Left lung (tissue), 10 donors: Measurements from ENCODE around the gene NRK. TPM values are rescaled to one million over a fixed set of nuclear protein-coding genes. Genes with fewer than 3 reads are reported as not detected.
"Not testable (repeated sequence)": the region's sequence is repeated elsewhere in the genome, so short reads cannot be mapped to it uniquely, and the experiment has no call there.

Experiments used
- ATAC-seq: fragments of 200-7000 bp; cut with Tn5 transposase; one replicate; pipeline ENCODE4 v1.9.1; 2020; ENCODE audit warnings: moderate library complexity
- DNase-seq, 4 donors: peaks; one replicate each; pipeline ENCODE4 v3.0.0-alpha.2; 2013 to 2020
- H3K27ac ChIP-seq, 2 donors: fragments of 200-600 bp; sonication (generic) in 1 of 2; one replicate each; pipeline versions ENCODE4 v1.5.0 to v1.8.0; 2020 to 2021
- H3K27me3 ChIP-seq, 2 donors: fragments of 200-600 bp; sonication (generic) in 1 of 2; one replicate each; pipeline versions ENCODE4 v1.5.0 to v1.8.0; 2020 to 2021
- H3K36me3 ChIP-seq, 2 donors: fragments of 200-600 bp; sonication (generic) in 1 of 2; one replicate each; pipeline versions ENCODE4 v1.5.0 to v1.8.0; 2020 to 2021
- H3K4me1 ChIP-seq, 2 donors: fragments of 200-600 bp; one replicate each; pipeline ENCODE4 v1.8.0; 2021
- H3K4me3 ChIP-seq, 2 donors: fragments of 200-600 bp; sonication (generic) in 1 of 2; one replicate each; pipeline versions ENCODE4 v1.5.0 to v1.8.0; 2020 to 2021; ENCODE audit warnings: mild to moderate bottlenecking in 1 of 2
- H3K9me3 ChIP-seq, 2 donors: fragments of 200-600 bp; sonication (generic) in 1 of 2; one replicate each; pipeline versions ENCODE4 v1.5.0 to v1.8.0; 2020 to 2021
- intact Hi-C, 2 donors: fragments of 100-400 bp; cut with DNase I; formaldehyde crosslinking; loops; one replicate each; pipeline versions ENCODE4 v1.11.2 to v1.14.2; 2022
- polyA plus RNA-seq, 6 donors: library from polyadenylated mRNA; unstranded; fragments of 120-200 nt; gene quantifications; one replicate each; pipeline ENCODE4 v1.2.1, GENCODE V29; 2013; ENCODE audit not compliant: insufficient read length in 6 of 6
- total RNA-seq, 2 donors: library from RNA; stranded (reverse); fragmentation: NEBNext Ultra II Directional; extraction: Animal tissue kit (Norgen Biotek cat#: 25700); gene quantifications; one replicate each; pipeline ENCODE4 v1.2.1, GENCODE V29; 2021
- TF ChIP-seq, protein P1 (sequence below), 2 donors: fragments of 200-600 bp; sonication (generic) in 1 of 2; IDR thresholded peaks; one replicate each; pipeline versions ENCODE4 v1.5.0 to v1.8.0; 2021; ENCODE audit warnings: antibody characterized with exemption in 2 of 2
- donor health status: DM: no; HTN: yes; CAD: no.
- donor health status: DM: no; HTN: no; CAD: no.

The NRK gene
- total and polyA plus RNA-seq, 8 donors = 1.1 to 16.1 (median 4.3) TPM

DNA sequence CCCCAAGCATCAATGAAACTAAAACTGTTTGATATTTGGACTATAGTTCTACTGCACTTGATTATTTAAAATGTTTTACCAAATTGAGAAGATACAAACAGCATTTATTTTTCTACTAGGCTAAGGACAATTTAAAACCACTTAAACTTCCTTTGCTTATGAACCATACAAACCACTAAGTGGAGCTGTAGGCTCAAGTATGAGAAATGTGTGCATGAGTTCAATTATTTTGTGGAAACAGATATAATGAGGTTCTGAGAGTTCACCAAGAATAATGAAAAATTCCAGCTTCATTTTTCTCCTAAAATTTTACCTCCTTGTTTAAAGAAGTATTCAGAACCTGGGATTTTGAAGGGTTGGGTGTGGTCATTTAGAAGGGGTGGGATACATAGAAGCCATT is 153.0 kb downstream of the NRK start:
- Histone ChIP-seq H3K27ac (no peak overlapping the region), H3K36me3 (no peaks in the 10 kb centered on the region), H3K4me3 (no peak overlapping the region), H3K27me3 (peaks cover 0 to 4% of the 10 kb centered on the region in 2 donors), H3K9me3 (no peaks in the 10 kb centered on the region), H3K4me1 (no peaks in the 10 kb centered on the region)
- TF ChIP-seq, protein P1, sequence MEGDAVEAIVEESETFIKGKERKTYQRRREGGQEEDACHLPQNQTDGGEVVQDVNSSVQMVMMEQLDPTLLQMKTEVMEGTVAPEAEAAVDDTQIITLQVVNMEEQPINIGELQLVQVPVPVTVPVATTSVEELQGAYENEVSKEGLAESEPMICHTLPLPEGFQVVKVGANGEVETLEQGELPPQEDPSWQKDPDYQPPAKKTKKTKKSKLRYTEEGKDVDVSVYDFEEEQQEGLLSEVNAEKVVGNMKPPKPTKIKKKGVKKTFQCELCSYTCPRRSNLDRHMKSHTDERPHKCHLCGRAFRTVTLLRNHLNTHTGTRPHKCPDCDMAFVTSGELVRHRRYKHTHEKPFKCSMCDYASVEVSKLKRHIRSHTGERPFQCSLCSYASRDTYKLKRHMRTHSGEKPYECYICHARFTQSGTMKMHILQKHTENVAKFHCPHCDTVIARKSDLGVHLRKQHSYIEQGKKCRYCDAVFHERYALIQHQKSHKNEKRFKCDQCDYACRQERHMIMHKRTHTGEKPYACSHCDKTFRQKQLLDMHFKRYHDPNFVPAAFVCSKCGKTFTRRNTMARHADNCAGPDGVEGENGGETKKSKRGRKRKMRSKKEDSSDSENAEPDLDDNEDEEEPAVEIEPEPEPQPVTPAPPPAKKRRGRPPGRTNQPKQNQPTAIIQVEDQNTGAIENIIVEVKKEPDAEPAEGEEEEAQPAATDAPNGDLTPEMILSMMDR (IDR thresholded peaks at IDR 0.05) = no peak
- intact Hi-C loops = no loop called here
- ATAC-seq = no peak
- peak in 1 of 4 donors; percentile 19 for DNase-seq

DNA sequence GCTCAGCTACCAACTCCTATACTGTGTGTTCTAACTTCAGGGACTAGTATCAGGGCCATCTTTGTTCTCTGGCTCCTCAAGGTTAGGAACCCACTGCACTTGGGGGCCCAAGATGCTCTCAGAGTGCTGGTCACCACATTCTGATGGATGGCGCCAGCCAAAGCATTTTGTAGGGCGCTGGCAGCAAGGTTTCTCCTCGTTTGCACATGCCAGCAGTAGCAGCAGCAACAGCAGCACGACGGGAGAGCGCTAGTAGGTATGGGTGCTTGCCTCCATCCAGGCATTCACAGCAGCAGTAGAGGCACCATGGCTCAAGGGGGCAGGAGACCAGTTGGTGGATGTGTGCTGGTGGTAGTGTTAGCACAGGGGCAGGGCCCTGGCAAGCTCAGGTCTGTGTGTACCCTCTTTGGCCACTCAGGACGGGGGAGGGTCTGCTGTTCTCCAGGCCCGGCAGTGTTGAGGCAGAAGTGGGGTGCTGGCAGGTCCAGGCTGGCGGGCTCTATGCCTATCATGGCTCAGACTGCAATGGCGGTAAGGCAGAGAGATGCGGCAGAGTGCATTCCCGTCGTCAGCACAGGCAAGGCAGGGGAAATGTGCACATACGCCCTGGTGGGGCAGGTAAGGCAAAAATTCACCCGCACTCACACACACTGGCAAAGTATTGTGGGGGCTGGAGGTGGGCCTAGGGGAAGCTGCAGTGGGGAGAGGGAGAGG is 159.6 kb downstream of the NRK start:
- TF ChIP-seq, protein P1 (IDR thresholded peaks at IDR 0.05) = no peak
- no peaks in the 10 kb centered on the region for H3K27me3 ChIP-seq
- no peaks in the 10 kb centered on the region for H3K36me3 ChIP-seq
- ATAC-seq = no peak
- H3K4me3 ChIP-seq = no peak overlapping the region
- no peaks in the 10 kb centered on the region for H3K9me3 ChIP-seq
- intact Hi-C loops = no loop called here
- H3K4me1 ChIP-seq = no peaks in the 10 kb centered on the region
- H3K27ac ChIP-seq = no peak overlapping the region
- no peak for DNase-seq

DNA sequence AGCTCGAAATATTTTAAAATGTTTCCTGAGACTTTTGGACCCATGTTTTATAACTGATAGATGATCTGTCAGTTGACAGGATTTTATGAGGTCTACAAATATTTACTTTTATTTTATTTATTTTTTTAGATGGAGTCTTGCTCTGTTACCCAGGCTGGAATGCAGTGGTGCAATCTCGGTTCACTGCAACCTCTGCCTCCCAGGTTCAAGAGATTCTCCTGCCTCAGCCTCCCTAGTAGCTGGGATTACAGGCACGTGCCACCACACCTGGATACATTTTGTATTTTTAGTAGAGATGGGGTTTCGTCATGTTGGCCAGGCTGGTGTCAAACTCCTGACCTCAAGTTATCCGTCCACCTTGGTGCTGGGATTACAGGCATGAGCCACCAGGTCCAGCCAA is 166.1 kb downstream of the NRK start:
- H3K27me3 ChIP-seq, H3K27ac ChIP-seq, ATAC-seq, H3K4me3 ChIP-seq, H3K36me3 ChIP-seq, DNase-seq, intact Hi-C loops, H3K9me3 ChIP-seq, H3K4me1 ChIP-seq: not testable (repeated sequence)

DNA sequence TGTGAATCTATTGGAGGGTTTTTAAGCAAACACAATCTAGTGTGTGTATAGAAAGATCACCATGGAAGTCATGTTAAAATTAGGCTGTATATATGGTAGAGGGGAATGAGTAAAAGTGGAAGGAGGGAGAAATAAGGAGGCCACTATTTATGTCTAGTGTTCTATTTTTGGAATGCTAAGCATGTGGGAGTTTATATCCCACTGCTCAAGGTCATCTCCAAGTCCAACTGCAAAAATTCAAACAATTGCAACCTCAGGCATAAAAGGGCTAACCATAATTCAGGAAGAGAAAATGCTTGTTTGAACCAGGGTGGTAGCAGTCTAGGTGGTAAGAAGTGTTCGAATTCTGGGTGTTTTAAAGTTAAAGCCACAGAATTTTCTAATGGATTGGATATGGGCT is 177.0 kb downstream of the NRK start:
- Histone ChIP-seq H3K4me1 (no peaks in the 10 kb centered on the region), H3K27ac (no peak overlapping the region), H3K36me3 (no peaks in the 10 kb centered on the region), H3K4me3 (no peak overlapping the region), H3K27me3 (no peaks in the 10 kb centered on the region), H3K9me3 (no peaks in the 10 kb centered on the region)
- intact Hi-C loops = no loop called here
- DNase-seq (no peak), ATAC-seq (no peak)
- TF ChIP-seq, protein P1 (IDR thresholded peaks at IDR 0.05) = no peak

DNA sequence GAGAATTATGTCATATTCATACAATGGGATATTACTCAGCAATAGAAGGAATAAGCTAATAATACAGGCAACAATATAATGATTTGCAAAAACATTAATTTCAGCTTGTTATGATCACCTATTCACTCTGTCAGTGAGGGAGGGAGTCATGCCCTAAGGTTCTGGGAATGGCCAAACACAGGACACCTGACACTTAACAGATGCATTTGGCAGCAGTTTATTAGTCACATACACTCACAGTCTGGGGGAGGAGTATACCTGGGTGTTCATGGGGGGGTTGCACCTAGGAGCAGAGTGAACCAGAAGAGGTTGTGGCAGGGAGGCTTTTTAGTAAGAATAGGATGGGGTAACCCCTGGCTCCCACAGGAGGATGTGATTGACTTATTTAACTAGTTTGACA is 177.9 kb downstream of the NRK start:
- ATAC-seq (no peak), DNase-seq (no peak)
- Histone ChIP-seq H3K27me3 (no peaks in the 10 kb centered on the region), H3K4me3 (no peak overlapping the region), H3K27ac (no peak overlapping the region), H3K36me3 (no peaks in the 10 kb centered on the region), H3K4me1 (no peaks in the 10 kb centered on the region), H3K9me3 (no peaks in the 10 kb centered on the region)
- TF ChIP-seq, protein P1 (IDR thresholded peaks at IDR 0.05) = no peak
- intact Hi-C loops = no loop called here

DNA sequence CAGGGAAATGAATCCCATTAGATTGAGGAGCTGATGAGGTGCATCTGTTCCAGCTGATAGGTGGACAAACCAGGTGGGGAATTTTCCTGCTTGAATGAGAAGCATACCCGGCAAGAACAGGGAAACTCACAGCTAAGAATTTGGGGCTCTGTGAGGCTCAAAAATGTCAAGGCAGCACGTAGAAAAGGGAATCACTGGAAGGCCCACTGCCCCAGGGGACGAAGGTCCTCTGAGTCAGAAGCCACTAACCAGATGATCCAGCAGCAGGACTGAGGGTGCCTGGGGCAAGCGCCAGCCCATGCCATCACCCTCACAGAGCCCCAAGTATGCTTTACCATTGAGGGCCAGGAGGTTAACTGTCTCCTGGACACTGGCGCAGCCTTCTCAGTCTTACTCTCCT is 178.3 kb downstream of the NRK start:
- H3K4me3 ChIP-seq, H3K9me3 ChIP-seq, H3K27ac ChIP-seq, H3K4me1 ChIP-seq, H3K27me3 ChIP-seq, ATAC-seq, H3K36me3 ChIP-seq, DNase-seq, intact Hi-C loops: not testable (repeated sequence)
